IMR-90 (cell line): ENCODE results near the gene SMIM41. TPM values are rescaled to one million over a fixed set of nuclear protein-coding genes. Genes with fewer than 3 reads are reported as not detected.

ENCODE experiments used
- ATAC-seq: fragments of 200-7000 bp; cut with Tn5 transposase; 2 replicates; pipeline ENCODE4 v1.9.1; 2020; ENCODE audit warnings: low read depth, mild to moderate bottlenecking, moderate library complexity
- Bru-seq: library from RNA; stranded (reverse); fragments of 400-500 nt; gene quantifications from one replicate; lab custom pipeline; 2021; lab: Mats Ljungman, UMichigan
- BruChase-seq, 2 experiments: library from RNA; stranded (reverse); fragments of 400-500 nt; gene quantifications; one replicate each; lab custom pipeline; 2021; lab: Mats Ljungman, UMichigan
- BruUV-seq: library from RNA; stranded (reverse); fragments of 400-500 nt; replicated peaks from 2 replicates; lab custom pipeline; 2021; lab: Mats Ljungman, UMichigan
- CTCF ChIA-PET: fragments of 300-600 bp; formaldehyde crosslinking; extraction: SDS; loops from one replicate; lab custom pipeline; 2021; ENCODE audit warnings: antibody characterized with exemption; lab: Yijun Ruan, JAX
- POLR2A ChIA-PET: fragments of 300-600 bp; sonication (Branson Sonifier 250); formaldehyde crosslinking; loops from one replicate; lab custom pipeline; 2022; ENCODE audit warnings: antibody characterized with exemption; ENCODE audit not compliant: unreplicated experiment; lab: Charles Lee
- DNase-seq: peaks from one replicate; pipeline ENCODE4 v3.0.0; 2013
- H2AFZ ChIP-seq: replicated peaks from 2 replicates; pipeline ENCODE3; 2013; ENCODE audit warnings: low read length, mild to moderate bottlenecking; ENCODE audit not compliant: poor library complexity
- H2AK5ac ChIP-seq: 2 replicates; pipeline ENCODE4 v1.6.1; 2013; ENCODE audit warnings: low read depth, low read length, inconsistent platforms
- H2AK9ac ChIP-seq: replicated peaks from 2 replicates; pipeline ENCODE3; 2013; ENCODE audit warnings: mild to moderate bottlenecking, low read depth, low read length, moderate library complexity; ENCODE audit not compliant: poor library complexity
- H2BK120ac ChIP-seq: 2 replicates; pipeline ENCODE4 v1.6.1; 2013; ENCODE audit warnings: low read depth, low read length, inconsistent platforms
- H2BK15ac ChIP-seq: 3 replicates; pipeline ENCODE4 v1.6.1; 2013; ENCODE audit warnings: low read depth, low read length, inconsistent platforms
- H2BK20ac ChIP-seq: 2 replicates; pipeline ENCODE4 v1.6.1; 2013; ENCODE audit warnings: low read depth, mild to moderate bottlenecking, inconsistent platforms, low read length, moderate library complexity
- H2BK5ac ChIP-seq: 2 replicates; pipeline ENCODE4 v1.6.1; 2013; ENCODE audit warnings: mild to moderate bottlenecking, low read depth, low read length, inconsistent platforms; ENCODE audit not compliant: poor library complexity, severe bottlenecking
- H3K14ac ChIP-seq: replicated peaks from 2 replicates; pipeline ENCODE4 v1.6.1; 2013; ENCODE audit warnings: low read depth, low read length, inconsistent platforms
- H3K18ac ChIP-seq: 2 replicates; pipeline ENCODE4 v1.6.1; 2013; ENCODE audit warnings: low read depth, low read length, control low read depth
- H3K23ac ChIP-seq: 2 replicates; pipeline ENCODE4 v1.6.1; 2013; ENCODE audit warnings: low read depth, low read length, inconsistent platforms
- H3K27ac ChIP-seq: 2 replicates; pipeline ENCODE4 v1.5.1; 2013; ENCODE audit warnings: mild to moderate bottlenecking, control low read depth, low read length; ENCODE audit not compliant: insufficient read depth
- H3K27me3 ChIP-seq: 2 replicates; pipeline ENCODE4 v1.6.1; 2013; ENCODE audit warnings: low read length; ENCODE audit not compliant: control insufficient read depth, insufficient read depth
- H3K36me3 ChIP-seq: 2 replicates; pipeline ENCODE4 v1.6.1; 2013; ENCODE audit warnings: low read length, mixed read lengths; ENCODE audit not compliant: control insufficient read depth, insufficient read depth
- H3K4ac ChIP-seq: 2 replicates; pipeline ENCODE4 v1.6.1; 2013; ENCODE audit warnings: low read depth, low read length, inconsistent platforms
- H3K4me1 ChIP-seq: 2 replicates; pipeline ENCODE4 v1.6.1; 2013; ENCODE audit warnings: low read length, mixed read lengths; ENCODE audit not compliant: control insufficient read depth, insufficient read depth
- H3K4me2 ChIP-seq: 2 replicates; pipeline ENCODE4 v1.6.1; 2013; ENCODE audit warnings: low read depth, mild to moderate bottlenecking, control low read depth, low read length, moderate library complexity
- H3K4me3 ChIP-seq: 2 replicates; pipeline ENCODE4 v1.5.1; 2013; ENCODE audit warnings: low read depth, mild to moderate bottlenecking, control low read depth, low read length, moderate library complexity; ENCODE audit not compliant: insufficient read depth
- H3K56ac ChIP-seq: 2 replicates; pipeline ENCODE4 v1.6.1; 2013; ENCODE audit warnings: low read length, inconsistent platforms; ENCODE audit not compliant: insufficient read depth; ENCODE audit errors: extremely low read depth
- H3K79me1 ChIP-seq, 2 experiments: 2 replicates each; pipeline ENCODE4 v1.6.1; 2013; ENCODE audit warnings: low read length in 2 of 2, inconsistent platforms in 1 of 2, low read depth in 1 of 2
- H3K9ac ChIP-seq: 2 replicates; pipeline ENCODE4 v1.6.1; 2013; ENCODE audit warnings: low read depth, low read length, control low read depth
- H3K9me1 ChIP-seq: 2 replicates; pipeline ENCODE4 v1.6.1; 2013; ENCODE audit warnings: low read length, inconsistent platforms; ENCODE audit not compliant: insufficient read depth
- H3K9me3 ChIP-seq: 2 replicates; pipeline ENCODE4 v1.6.1; 2013; ENCODE audit warnings: low read length; ENCODE audit not compliant: control insufficient read depth, insufficient read depth
- H4K20me1 ChIP-seq: 2 replicates; pipeline ENCODE4 v1.6.1; 2013; ENCODE audit warnings: low read length, inconsistent platforms; ENCODE audit not compliant: insufficient read depth
- H4K5ac ChIP-seq: 2 replicates; pipeline ENCODE4 v1.6.1; 2013; ENCODE audit warnings: mild to moderate bottlenecking, low read depth, low read length, control low read depth
- H4K8ac ChIP-seq, 2 experiments: 2 replicates each; pipeline ENCODE4 v1.6.1; 2013; ENCODE audit warnings: low read depth in 2 of 2, low read length in 2 of 2, control low read depth in 1 of 2, inconsistent platforms in 1 of 2
- H4K91ac ChIP-seq: 2 replicates; pipeline ENCODE4 v1.6.1; 2013; ENCODE audit warnings: low read depth, low read length, inconsistent platforms; ENCODE audit not compliant: insufficient read depth
- FOS ChIP-seq: fragments of 150-350 bp; IDR thresholded peaks from 2 replicates; pipeline ENCODE4 v1.6.1; 2016; ENCODE audit warnings: low read depth, low read length
- POLR2A ChIP-seq: IDR thresholded peaks from 2 replicates; pipeline ENCODE4 v1.6.1; 2012; ENCODE audit warnings: mild to moderate bottlenecking, low read depth, low read length
- RAD21 ChIP-seq: IDR thresholded peaks from 2 replicates; pipeline ENCODE4 v1.6.1; 2012; ENCODE audit warnings: low read length, improper control_type of control experiment
- WGBS, 2 experiments: methylation state at CpG; one replicate each; pipeline versions ENCODE4 v1.1.5 to v1.1.7; 2013; ENCODE audit warnings: missing lambda C conversion rate in 2 of 2; ENCODE audit not compliant: insufficient read length in 1 of 2; ENCODE audit errors: extremely low coverage in 2 of 2; 5-methylcytosine and 5-hydroxymethylcytosine counted together
- dilution Hi-C: fragments of 300-500 bp; cut with HindIII; formaldehyde crosslinking; loops from one replicate; pipeline ENCODE4 v1.14.3; 2018; ENCODE audit warnings: low sequenced_read_pairs; ENCODE audit not compliant: unreplicated experiment
- in situ Hi-C: fragments of 300-500 bp; cut with MboI; formaldehyde crosslinking; loops from 3 replicates; pipeline ENCODE4 v1.14.3; 2019; ENCODE audit warnings: low sequenced_read_pairs, inconsistent platforms, mixed read lengths
- intact Hi-C: fragments of 100-400 bp; cut with micrococcal nuclease; formaldehyde crosslinking; loops from 2 replicates; pipeline ENCODE4 v1.10.0; 2022
- long read RNA-seq: library from polyadenylated mRNA; unstranded; transcript quantifications from one replicate; pipeline ENCODE4 v2.0.0, GENCODE V29; 2021; ENCODE audit not compliant: unreplicated experiment
- polyA plus RNA-seq, 3 experiments: library from polyadenylated mRNA; depleted of rRNA; stranded (reverse); fragments of >200 nt; gene quantifications; 2 replicates each; pipeline ENCODE4 v1.2.3, GENCODE V29; 2012; ENCODE audit warnings: low replicate concordance in 1 of 3
- total RNA-seq: library from RNA; depleted of rRNA; stranded (reverse); fragments of >200 nt; gene quantifications from 2 replicates; pipeline ENCODE4 v1.2.3, GENCODE V29; 2012; rRNA removed

The SMIM41 gene
- not detected in 2 replicates for total RNA-seq
- not detected in 2 replicates for polyA plus RNA-seq (2012; rRNA removed)
- polyA plus RNA-seq (2012; cell fraction: cytosol; rRNA removed) = 0.04 and 0.17 TPM in 2 replicates
- polyA plus RNA-seq (2012; cell fraction: nucleus; rRNA removed; ENCODE audit: low replicate concordance) = 0.14 and 0.45 TPM in 2 replicates
- percentile 49 among the genes with signal in this experiment for Bru-seq, nascent RNA
- BruChase-seq, experiment 1, labeled RNA remaining after a 6-hour chase = percentile 29 among the genes with signal in this experiment
- BruChase-seq, experiment 2, labeled RNA remaining after a 2-hour chase = percentile 27 among the genes with signal in this experiment
- long read RNA-seq = 0 reads

GRCh38 chr12:52079576-52080402 lies at the start of gene SMIM41:
Gene SMIM41 (plus strand): TSS chr12:52079704. CDS start chr12:52079780, 76 bp downstream.
- TF ChIP-seq FOS (no peak), RAD21 (no peak), POLR2A (peak; percentile 10; the same call in 1 of the 2 replicates)
- POLR2A ChIA-PET = no interaction called here

More at GRCh38 chr12:52079576-52080402, at the start of gene SMIM41:
- Histone ChIP-seq H4K8ac (no peak within 1 kb of the TSS), H3K56ac (no peak within 1 kb of the TSS), H3K9me1 (peaks cover 16% of the 10 kb centered on the region), H2BK120ac (no peak within 1 kb of the TSS), H2BK5ac (no peak within 1 kb of the TSS), H3K23ac (peak within 1 kb of the TSS; percentile 68), H2BK20ac (no peak within 1 kb of the TSS), H3K14ac (0 out of 2 replicates have a peak within 1 kb of the TSS, but pooled peaks have one; percentile 3), H3K27ac (peak within 1 kb of the TSS; percentile 66; the same call in 1 of the 2 replicates), H2BK15ac (no peak within 1 kb of the TSS), H3K4me1 (peaks cover 36% of the 10 kb centered on the region), H3K79me1 (peaks cover 22 to 63% of the 10 kb centered on the region in 2 experiments), H3K4me2 (no peak within 1 kb of the TSS), H2AFZ (no peak within 1 kb of the TSS), H4K20me1 (peaks cover 59% of the 10 kb centered on the region), H3K27me3 (no peaks in the 10 kb centered on the region), H2AK9ac (peak within 1 kb of the TSS; percentile 68), H3K4ac (peak within 1 kb of the TSS; percentile 66), H3K9ac (peak within 1 kb of the TSS; percentile 13; the same call in 1 of the 2 replicates), H4K91ac (peak within 1 kb of the TSS; percentile 58; the same call in 1 of the 2 replicates), H4K5ac (peak within 1 kb of the TSS; percentile 36; the same call in 1 of the 2 replicates), H3K4me3 (no peak within 1 kb of the TSS), H3K9me3 (no peaks in the 10 kb centered on the region), H3K36me3 (peaks cover 38% of the 10 kb centered on the region), H2AK5ac (peak within 1 kb of the TSS; percentile 78), H3K18ac (no peak within 1 kb of the TSS; the same call in 1 of the 2 replicates)
- dilution Hi-C loops = no loop called here
- no TSS peak for BruUV-seq
- 51% methylated on average over 34 of the region's 87 CpGs; no CpG with 5 or more reads in 1 of the 2 experiments for WGBS, 2 experiments
- no peak for DNase-seq
- no peak for ATAC-seq
- CTCF ChIA-PET = interaction anchor here (0.6 to 4.2 kb wide), 2 partner anchors 54 to 185 kb away, joined by 3 to 55 read pairs; no protein-coding TSS in a partner anchor
- in situ Hi-C loops = loop anchor here (5.0 kb wide), 1 partner anchor 52 kb away; no protein-coding TSS in a partner anchor
- intact Hi-C loops = no loop called here
